Uterus (tissue), 4 donors: ENCODE data around the gene CD164L2. TPM values are rescaled to one million over a fixed set of nuclear protein-coding genes. Genes with fewer than 3 reads are reported as not detected.
"Not testable (repeated sequence)": the region's sequence is repeated elsewhere in the genome, so short reads cannot be mapped to it uniquely, and the experiment has no call there.

Experiments
- DNase-seq, 2 donors: peaks; one replicate each; pipeline ENCODE4 v3.0.0-alpha.2; 2019 to 2020
- H3K27ac ChIP-seq, 2 donors: fragments of 200-600 bp; sonication (generic); 1 replicate in 1 of 2; 2 replicates in 1 of 2; pipeline ENCODE4 v1.5.1; 2016 to 2018
- H3K27me3 ChIP-seq, 2 donors: fragments of 200-600 bp; sonication (generic); one replicate each; pipeline ENCODE4 v1.5.1; 2018 to 2019; ENCODE audit warnings: control low read depth in 1 of 2
- H3K36me3 ChIP-seq, 2 donors: fragments of 200-600 bp; sonication (generic); one replicate each; pipeline ENCODE4 v1.5.1; 2019; ENCODE audit warnings: control low read depth in 1 of 2
- H3K4me1 ChIP-seq, 2 donors: fragments of 200-600 bp; sonication (generic); one replicate each; pipeline ENCODE4 v1.5.1; 2018 to 2019; ENCODE audit warnings: control low read depth in 1 of 2
- H3K4me3 ChIP-seq, 2 donors: fragments of 200-600 bp; sonication (generic); 1 replicate in 1 of 2; 2 replicates in 1 of 2; pipeline ENCODE4 v1.5.1; 2018 to 2019; ENCODE audit warnings: mild to moderate bottlenecking in 1 of 2
- H3K9me3 ChIP-seq, 2 donors: fragments of 200-600 bp; sonication (generic); one replicate each; pipeline ENCODE4 v1.5.1; 2019; ENCODE audit warnings: control low read depth in 1 of 2
- POLR2A ChIP-seq, 2 donors: fragments of 450-650 bp; IDR thresholded peaks; one replicate each; pipeline ENCODE4 v1.6.1; 2016; ENCODE audit warnings: antibody characterized with exemption in 2 of 2, mild to moderate bottlenecking in 1 of 2, moderate library complexity in 1 of 2
- intact Hi-C: fragments of 100-400 bp; cut with DNase I; formaldehyde crosslinking; loops from one replicate; pipeline ENCODE4 v1.15.1; 2023; ENCODE audit warnings: low total_unique reads
- total RNA-seq, 4 donors: library from RNA; depleted of rRNA in 3 of 4; stranded (reverse); fragments of >200 nt in 3 of 4; gene quantifications; one replicate each; pipeline versions ENCODE4 v1.1.0 to v1.2.4, GENCODE V29; 2014 to 2023
- TF ChIP-seq, protein P1 (sequence below), 4 experiments: fragments of 200-600 bp in 2 of 4; fragments of 450-650 bp in 2 of 4; sonication (generic) in 2 of 4; IDR thresholded peaks; one replicate each; pipeline ENCODE4 v1.5.1; 2016 to 2019; ENCODE audit warnings: antibody characterized with exemption in 4 of 4, mild to moderate bottlenecking in 2 of 4, moderate library complexity in 1 of 4
- donor health status: DM: yes; HTN: yes; CAD: no.

The CD164L2 gene
- total RNA-seq, 4 donors from 2014 or later: 0.69 TPM; not detected in 3

DNA sequence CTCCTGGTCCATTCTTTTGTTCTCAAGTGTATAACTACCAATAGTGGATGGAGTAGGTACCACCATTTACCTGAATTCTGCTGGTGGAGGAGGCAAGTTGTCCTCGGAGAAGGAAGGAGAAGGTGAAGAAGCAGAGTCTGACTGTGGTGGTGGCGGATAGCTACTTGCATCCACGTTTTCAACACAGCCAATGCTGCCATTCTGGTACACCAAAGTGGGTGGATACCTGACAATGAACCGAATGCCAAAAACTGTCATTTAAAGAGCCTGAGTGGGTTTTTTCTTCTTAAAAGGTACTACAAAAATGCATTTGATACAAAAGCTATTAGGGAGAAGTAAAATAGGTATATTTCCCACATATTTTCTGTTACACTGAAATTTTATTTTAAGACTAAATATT is 29.4 kb upstream of the CD164L2 start:
- DNase-seq: no peak
- no peaks in the 10 kb centered on the region for H3K36me3 ChIP-seq
- H3K4me3 ChIP-seq: no peak overlapping the region
- TF ChIP-seq POLR2A (IDR thresholded peaks at IDR 0.05): no peak
- TF ChIP-seq, protein P1, sequence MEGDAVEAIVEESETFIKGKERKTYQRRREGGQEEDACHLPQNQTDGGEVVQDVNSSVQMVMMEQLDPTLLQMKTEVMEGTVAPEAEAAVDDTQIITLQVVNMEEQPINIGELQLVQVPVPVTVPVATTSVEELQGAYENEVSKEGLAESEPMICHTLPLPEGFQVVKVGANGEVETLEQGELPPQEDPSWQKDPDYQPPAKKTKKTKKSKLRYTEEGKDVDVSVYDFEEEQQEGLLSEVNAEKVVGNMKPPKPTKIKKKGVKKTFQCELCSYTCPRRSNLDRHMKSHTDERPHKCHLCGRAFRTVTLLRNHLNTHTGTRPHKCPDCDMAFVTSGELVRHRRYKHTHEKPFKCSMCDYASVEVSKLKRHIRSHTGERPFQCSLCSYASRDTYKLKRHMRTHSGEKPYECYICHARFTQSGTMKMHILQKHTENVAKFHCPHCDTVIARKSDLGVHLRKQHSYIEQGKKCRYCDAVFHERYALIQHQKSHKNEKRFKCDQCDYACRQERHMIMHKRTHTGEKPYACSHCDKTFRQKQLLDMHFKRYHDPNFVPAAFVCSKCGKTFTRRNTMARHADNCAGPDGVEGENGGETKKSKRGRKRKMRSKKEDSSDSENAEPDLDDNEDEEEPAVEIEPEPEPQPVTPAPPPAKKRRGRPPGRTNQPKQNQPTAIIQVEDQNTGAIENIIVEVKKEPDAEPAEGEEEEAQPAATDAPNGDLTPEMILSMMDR (IDR thresholded peaks at IDR 0.05): no peak
- intact Hi-C loops: no loop called here
- H3K27ac ChIP-seq: peak overlapping the region in 1 of 2 donors; percentile 15
- H3K9me3 ChIP-seq: no peaks in the 10 kb centered on the region
- H3K4me1 ChIP-seq: peaks cover 0 to 2% of the 10 kb centered on the region in 2 donors
- no peaks in the 10 kb centered on the region for H3K27me3 ChIP-seq

DNA sequence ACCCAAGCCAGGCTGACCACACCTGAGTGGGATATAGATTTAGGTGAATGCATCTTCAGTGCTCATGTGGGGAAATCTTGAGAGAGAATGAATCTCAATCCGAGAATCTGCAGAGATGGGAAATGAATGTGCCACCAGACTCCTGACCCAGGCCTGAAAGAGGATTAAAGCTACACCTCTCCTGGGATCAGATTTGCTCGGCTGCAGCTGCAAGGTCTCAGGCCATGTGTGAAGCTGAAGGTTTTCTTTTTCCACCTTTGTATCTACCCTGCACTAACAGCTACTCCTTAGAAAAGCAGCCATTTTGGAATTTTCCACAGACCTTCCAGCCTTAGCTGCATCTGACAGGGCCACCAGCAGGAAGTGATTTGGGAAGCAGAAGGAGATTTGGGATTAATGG is 27.6 kb upstream of the CD164L2 start:
- Histone ChIP-seq H3K9me3 (no peaks in the 10 kb centered on the region), H3K27me3 (no peaks in the 10 kb centered on the region), H3K4me3 (no peak overlapping the region), H3K27ac (no peak overlapping the region), H3K4me1 (peaks cover 0 to 6% of the 10 kb centered on the region in 2 donors), H3K36me3 (no peaks in the 10 kb centered on the region)
- DNase-seq: no peak
- intact Hi-C loops: no loop called here
- no peak for TF ChIP-seq POLR2A (IDR thresholded peaks at IDR 0.05)
- TF ChIP-seq, protein P1 (IDR thresholded peaks at IDR 0.05): no peak

DNA sequence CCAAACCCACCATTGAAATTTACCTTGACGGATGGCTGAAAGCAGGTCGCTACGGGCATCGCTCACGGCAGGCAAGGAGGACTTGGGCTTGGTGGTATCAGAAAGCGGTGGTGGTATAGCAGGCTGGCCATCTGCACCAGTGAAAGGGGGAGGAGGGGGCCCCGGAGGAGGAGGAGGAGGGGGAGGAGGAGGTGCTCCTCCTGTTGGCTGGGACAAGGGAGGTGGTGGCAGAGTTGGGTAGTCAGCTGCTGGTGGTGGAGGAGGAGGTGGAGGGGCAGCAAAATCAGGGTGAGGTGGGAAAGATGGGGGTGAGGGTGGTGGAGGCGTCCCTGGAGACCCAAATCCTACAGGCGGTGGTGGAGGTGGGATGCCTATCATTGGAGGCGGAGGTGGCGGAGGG is 26.5 kb upstream of the CD164L2 start:
- Histone ChIP-seq H3K36me3 (no peaks in the 10 kb centered on the region), H3K27me3 (no peaks in the 10 kb centered on the region), H3K4me3 (no peak overlapping the region), H3K9me3 (no peaks in the 10 kb centered on the region), H3K27ac (no peak overlapping the region), H3K4me1 (peaks cover 0 to 6% of the 10 kb centered on the region in 2 donors)
- DNase-seq: no peak
- TF ChIP-seq, protein P1 (IDR thresholded peaks at IDR 0.05): no peak
- TF ChIP-seq POLR2A (IDR thresholded peaks at IDR 0.05): no peak
- intact Hi-C loops: no loop called here

DNA sequence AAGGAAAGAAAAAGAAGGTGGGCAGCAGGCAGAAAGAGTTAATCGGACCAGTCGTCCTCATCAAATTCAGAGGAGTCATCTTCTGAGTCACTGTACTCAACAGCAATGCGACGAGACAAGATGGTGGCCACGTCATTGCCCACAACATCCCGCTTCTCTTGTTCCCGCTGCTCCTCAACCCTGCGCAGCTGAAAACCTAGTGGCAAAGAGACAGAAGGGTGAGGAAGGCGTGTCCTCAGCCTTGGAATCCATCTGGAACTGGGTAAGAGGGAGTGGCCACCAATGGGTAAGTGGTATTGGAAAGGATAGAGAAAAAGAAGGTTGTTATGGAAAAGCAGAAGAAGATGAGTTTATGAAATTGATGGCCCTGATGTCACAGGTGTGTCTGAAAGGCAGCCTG is 25.0 kb upstream of the CD164L2 start:
- H3K27ac ChIP-seq: no peak overlapping the region
- TF ChIP-seq POLR2A (IDR thresholded peaks at IDR 0.05): no peak
- TF ChIP-seq, protein P1 (IDR thresholded peaks at IDR 0.05): no peak
- H3K4me1 ChIP-seq: peaks cover 0 to 15% of the 10 kb centered on the region in 2 donors
- no peaks in the 10 kb centered on the region for H3K36me3 ChIP-seq
- H3K27me3 ChIP-seq: no peaks in the 10 kb centered on the region
- DNase-seq: no peak
- intact Hi-C loops: no loop called here
- H3K4me3 ChIP-seq: no peak overlapping the region
- H3K9me3 ChIP-seq: no peaks in the 10 kb centered on the region

DNA sequence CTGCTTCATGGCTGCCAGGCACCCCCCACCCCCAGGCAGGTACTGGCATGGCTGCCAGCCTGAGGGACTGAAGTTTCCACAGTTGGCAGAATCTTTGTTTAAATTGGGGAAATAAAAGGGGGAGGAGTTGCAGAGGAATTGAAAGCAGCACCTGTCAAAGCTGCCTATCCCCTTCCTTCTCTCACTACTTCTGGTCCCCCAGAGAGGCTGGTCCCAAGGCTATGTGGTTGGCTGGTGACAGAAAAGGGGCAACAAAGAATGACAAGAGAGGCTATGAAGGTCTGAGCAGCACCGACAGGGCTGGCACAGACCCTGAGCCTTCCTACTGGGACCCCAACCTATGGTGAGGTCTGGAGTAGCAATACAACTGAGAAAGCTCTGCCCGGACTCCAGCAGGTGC is 23.7 kb upstream of the CD164L2 start:
- H3K36me3 ChIP-seq, DNase-seq, H3K27me3 ChIP-seq, H3K4me3 ChIP-seq, intact Hi-C loops, H3K9me3 ChIP-seq: not testable (repeated sequence)
- Histone ChIP-seq H3K27ac (peak overlapping the region; percentile 81 to 84), H3K4me1 (peaks cover 6 to 23% of the 10 kb centered on the region in 2 donors)

DNA sequence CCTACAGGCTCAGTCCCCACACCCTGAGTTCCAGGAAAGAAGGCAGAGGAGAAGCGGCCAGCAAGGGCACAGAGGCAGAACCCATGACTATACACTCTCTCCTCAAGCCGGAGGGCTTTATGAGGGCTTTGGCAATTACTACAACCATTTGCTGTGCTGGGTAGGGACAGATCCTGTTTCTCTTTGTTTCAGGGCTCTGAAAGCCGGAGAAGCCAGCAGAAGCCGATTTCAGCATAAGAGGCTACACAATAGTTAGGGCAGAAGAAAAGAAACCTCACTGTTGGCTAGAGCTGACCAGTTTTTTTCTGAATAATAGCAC is 23.2 kb upstream of the CD164L2 start:
- Histone ChIP-seq H3K4me3 (no peak overlapping the region), H3K27ac (peak overlapping the region; percentile 81 to 84), H3K4me1 (peaks cover 6 to 23% of the 10 kb centered on the region in 2 donors), H3K9me3 (no peaks in the 10 kb centered on the region), H3K36me3 (no peaks in the 10 kb centered on the region), H3K27me3 (no peaks in the 10 kb centered on the region)
- TF ChIP-seq POLR2A (IDR thresholded peaks at IDR 0.05): no peak
- TF ChIP-seq, protein P1 (IDR thresholded peaks at IDR 0.05): no peak
- no peak for DNase-seq
- intact Hi-C loops: no loop called here
